Activated T-helper 2 cell treated with anti-CD3 and anti-CD28 coated beads, Interferon-gamma antibody, Interleukin-2, Interleukin-4, amounts not matched to agents 10 μg/mL and 5 μg/mL and 100 μg/mL, durations not matched to agents 14 hours and 24 hours and 36 hours (primary cell): ENCODE data around the gene MLLT3. TPM values are rescaled to one million over a fixed set of nuclear protein-coding genes. Genes with fewer than 3 reads are reported as not detected.

ENCODE experiments used
- DNase-seq: peaks from one replicate; pipeline ENCODE4 v3.0.0; 2021; ENCODE audit warnings: low spot score
- H3K27ac Mint-ChIP-seq: one replicate; pipeline ENCODE4 v1.8.0; 2021; ENCODE audit warnings: mixed read lengths
- H3K27me3 Mint-ChIP-seq: one replicate; pipeline ENCODE4 v1.8.0; 2021; ENCODE audit warnings: low read depth, mixed read lengths
- H3K36me3 Mint-ChIP-seq: one replicate; pipeline ENCODE4 v1.8.0; 2021; ENCODE audit warnings: low read depth, mixed read lengths
- H3K4me1 Mint-ChIP-seq: one replicate; pipeline ENCODE4 v1.8.0; 2021; ENCODE audit warnings: low read depth, mixed read lengths
- H3K4me3 Mint-ChIP-seq: one replicate; pipeline ENCODE4 v1.8.0; 2021; ENCODE audit warnings: low read depth, mild to moderate bottlenecking, moderate library complexity, mixed read lengths
- H3K9me3 Mint-ChIP-seq: one replicate; pipeline ENCODE4 v1.8.0; 2021; ENCODE audit warnings: mixed read lengths
- intact Hi-C: fragments of 100-400 bp; cut with micrococcal nuclease; formaldehyde crosslinking; loops from one replicate; pipeline ENCODE4 v1.15.1; 2023
- total RNA-seq: library from RNA; stranded (reverse); gene quantifications from 2 replicates; pipeline ENCODE4 v1.2.3, GENCODE V29; 2022

The MLLT3 gene
- total RNA-seq, 1 donor from 2014 or later: 22.4 TPM

- Mint-ChIP-seq H3K4me1 (peaks cover 20% of the 10 kb centered on the region), H3K27me3 (no peaks in the 10 kb centered on the region)
These were observed 82.0 kb downstream of the MLLT3 start for GRCh38 chr9:20540169-20540863.

DNA sequence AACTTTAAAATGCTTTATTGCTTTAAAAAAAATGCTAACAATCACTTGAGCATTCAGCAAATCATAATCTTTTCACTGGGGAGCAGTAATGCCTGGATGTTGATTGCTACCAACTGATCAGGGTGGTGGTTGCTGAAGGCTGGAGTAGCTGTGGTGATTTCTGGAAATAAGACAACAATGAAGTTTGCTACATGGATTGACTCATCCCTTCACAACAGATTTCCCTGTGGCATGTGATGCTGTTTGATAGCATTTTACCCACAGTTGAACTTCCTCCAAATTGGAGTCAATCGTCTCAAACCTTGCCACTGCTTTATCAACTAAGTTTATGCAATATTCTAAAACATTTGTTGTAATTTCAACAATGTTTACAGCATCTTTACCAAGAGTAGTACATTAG is 83.3 kb downstream of the MLLT3 start:
- Mint-ChIP-seq H3K27me3 (no peaks in the 10 kb centered on the region), H3K9me3 (peaks cover 35% of the 10 kb centered on the region), H3K4me3 (no peak overlapping the region), H3K4me1 (peaks cover 19% of the 10 kb centered on the region), H3K27ac (no peak overlapping the region), H3K36me3 (peaks cover 47% of the 10 kb centered on the region)
- intact Hi-C loops: no loop called here
- DNase-seq: no peak

More at GRCh38 chr9:20540169-20540863, 82.0 kb downstream of the MLLT3 start:
- Mint-ChIP-seq H3K4me3 (no peak overlapping the region), H3K27ac (no peak overlapping the region), H3K9me3 (peaks cover 35% of the 10 kb centered on the region), H3K36me3 (peaks cover 51% of the 10 kb centered on the region)
- intact Hi-C loops: no loop called here
- no peak for DNase-seq

DNA sequence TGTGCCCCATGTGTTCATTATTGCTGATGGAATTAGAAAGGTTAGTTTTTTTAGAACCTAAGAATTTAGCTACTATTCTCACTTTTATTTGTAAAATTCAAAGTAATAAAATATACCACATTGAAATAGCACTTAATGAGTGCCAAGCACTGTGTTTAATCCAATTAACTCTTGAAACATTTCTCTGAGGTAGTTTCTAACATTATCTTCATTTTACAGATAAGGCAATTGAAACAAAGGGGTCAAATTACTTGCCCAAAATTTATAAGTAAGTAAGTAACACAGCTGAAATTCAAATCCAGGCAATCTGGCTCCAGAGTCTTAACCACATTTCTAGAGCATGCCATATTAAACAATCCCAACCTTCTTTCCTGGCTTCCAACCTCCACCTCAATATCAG is 84.2 kb downstream of the MLLT3 start:
- Mint-ChIP-seq H3K9me3 (peaks cover 35% of the 10 kb centered on the region), H3K27ac (no peak overlapping the region), H3K27me3 (no peaks in the 10 kb centered on the region), H3K4me1 (peaks cover 15% of the 10 kb centered on the region), H3K4me3 (no peak overlapping the region), H3K36me3 (peaks cover 46% of the 10 kb centered on the region)
- DNase-seq: no peak
- intact Hi-C loops: no loop called here

DNA sequence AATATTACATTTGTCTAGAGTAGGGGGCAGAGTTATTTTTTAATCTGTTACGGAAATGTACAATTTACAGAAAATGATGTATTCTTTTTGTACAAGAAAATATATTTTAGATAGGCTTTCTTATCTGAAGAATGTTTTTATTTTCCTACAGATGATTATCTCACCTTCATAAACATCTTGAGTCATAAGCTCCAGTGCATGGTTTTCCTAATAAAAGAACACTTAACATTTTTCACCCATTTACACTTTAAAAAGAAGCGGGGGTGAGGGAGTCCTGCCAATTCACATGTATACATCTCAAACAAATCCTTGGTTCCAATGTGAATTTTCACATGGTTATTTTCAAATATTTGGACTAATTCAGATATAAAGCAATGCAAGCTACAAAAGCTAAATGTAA is 85.0 kb downstream of the MLLT3 start:
- Mint-ChIP-seq H3K27me3 (no peaks in the 10 kb centered on the region), H3K4me3 (no peak overlapping the region), H3K36me3 (peaks cover 38% of the 10 kb centered on the region), H3K9me3 (peaks cover 32% of the 10 kb centered on the region), H3K4me1 (peaks cover 8% of the 10 kb centered on the region), H3K27ac (no peak overlapping the region)
- intact Hi-C loops: no loop called here
- no peak for DNase-seq

DNA sequence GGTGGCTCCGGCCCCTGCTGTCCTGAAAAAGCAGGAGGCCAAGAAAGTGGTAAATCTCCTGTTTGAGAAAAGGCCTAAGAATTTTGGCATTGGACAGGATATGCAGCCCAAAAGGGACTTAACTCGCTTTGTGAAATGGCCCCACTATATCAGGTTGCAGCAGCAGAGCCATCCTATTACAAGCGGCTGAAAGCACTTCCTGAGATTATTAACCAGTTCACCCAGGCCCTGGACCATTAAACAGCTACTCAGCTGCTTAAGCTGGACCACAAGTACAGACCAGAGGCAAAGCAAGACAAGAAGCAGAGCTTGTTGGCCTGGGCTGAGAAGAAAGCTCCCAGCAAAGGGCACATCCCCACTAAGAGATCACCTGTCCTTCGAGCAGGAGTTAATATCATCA is 89.7 kb downstream of the MLLT3 start:
- Mint-ChIP-seq H3K4me3 (no peak overlapping the region), H3K27ac (no peak overlapping the region), H3K36me3 (peaks cover 6% of the 10 kb centered on the region), H3K4me1 (peaks cover 35% of the 10 kb centered on the region), H3K27me3 (no peaks in the 10 kb centered on the region), H3K9me3 (no peaks in the 10 kb centered on the region)
- intact Hi-C loops: no loop called here
- DNase-seq: no peak

DNA sequence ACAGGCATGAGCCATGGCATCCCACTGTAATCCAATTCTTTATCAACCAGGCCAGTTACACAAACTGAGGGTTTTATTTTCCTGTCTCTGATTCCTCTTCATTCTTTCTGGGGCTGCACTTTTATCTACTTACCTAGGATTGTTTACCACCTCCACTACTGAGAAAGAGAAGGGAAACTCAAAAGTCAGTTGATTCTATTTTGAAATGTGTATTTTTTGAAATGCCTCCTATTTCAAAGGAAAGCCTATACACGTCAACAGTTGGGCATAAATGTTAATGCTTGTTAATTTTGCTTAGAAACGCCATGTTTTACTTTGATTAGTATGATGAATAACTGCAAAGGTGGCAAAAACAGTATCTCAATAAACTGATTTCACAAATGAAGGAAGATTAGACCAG is 92.5 kb downstream of the MLLT3 start:
- Mint-ChIP-seq H3K4me1 (peaks cover 46% of the 10 kb centered on the region), H3K27me3 (no peaks in the 10 kb centered on the region), H3K9me3 (no peaks in the 10 kb centered on the region), H3K27ac (no peak overlapping the region), H3K4me3 (no peak overlapping the region), H3K36me3 (peaks cover 6% of the 10 kb centered on the region)
- intact Hi-C loops: loop anchor here (2.0 kb wide), 1 partner anchor 23 kb away; no protein-coding TSS in a partner anchor
- no peak for DNase-seq

GRCh38 chr9:20528253-20528652 is 94.0 kb downstream of the MLLT3 start:
- Mint-ChIP-seq H3K36me3 (peaks cover 3% of the 10 kb centered on the region), H3K27ac (no peak overlapping the region), H3K27me3 (no peaks in the 10 kb centered on the region), H3K9me3 (no peaks in the 10 kb centered on the region), H3K4me1 (peaks cover 57% of the 10 kb centered on the region), H3K4me3 (no peak overlapping the region)
- intact Hi-C loops: loop anchor here (2.0 kb wide), 1 partner anchor 25 kb away; no protein-coding TSS in a partner anchor
- DNase-seq: no peak

DNA sequence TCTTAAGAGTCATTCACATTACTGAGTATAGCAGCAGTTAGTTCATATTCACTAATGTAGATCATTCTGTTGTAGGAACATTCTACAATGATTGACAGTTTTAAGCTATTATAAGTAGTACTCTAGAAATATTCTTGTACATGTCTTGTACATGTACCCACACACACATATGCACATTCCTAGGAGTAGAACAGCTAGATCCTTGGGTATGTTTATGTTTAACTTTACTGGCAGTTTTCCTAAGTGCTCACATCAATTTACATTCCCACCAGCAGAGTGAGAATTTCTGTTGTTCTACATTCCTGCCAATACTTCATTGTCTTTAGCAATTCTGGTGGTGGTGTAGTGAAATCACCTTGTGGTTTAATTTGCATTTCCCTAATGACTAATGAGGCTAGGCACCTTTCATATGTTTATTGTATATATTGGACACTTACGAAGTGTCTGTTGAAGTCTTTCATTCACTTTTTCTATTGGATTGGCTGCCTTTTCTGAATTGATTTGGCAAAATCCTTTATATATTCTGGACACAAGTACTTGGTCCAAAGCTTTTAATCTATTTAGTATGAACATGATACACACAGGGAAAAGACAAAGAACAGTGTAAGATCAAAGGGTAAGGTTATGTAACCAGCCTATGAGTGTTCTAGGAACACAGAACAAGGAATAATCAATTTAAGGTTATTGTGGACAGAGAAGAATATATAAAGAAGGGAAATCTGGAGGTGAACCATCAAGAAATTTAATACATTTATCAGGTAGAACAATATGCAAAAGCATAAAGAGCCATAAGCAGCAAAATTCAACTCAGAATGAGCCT is 95.6 kb downstream of the MLLT3 start:
- DNase-seq: no peak
- Mint-ChIP-seq H3K9me3 (no peaks in the 10 kb centered on the region), H3K36me3 (peaks cover 7% of the 10 kb centered on the region), H3K27me3 (no peaks in the 10 kb centered on the region), H3K4me1 (peaks cover 64% of the 10 kb centered on the region), H3K4me3 (no peak overlapping the region), H3K27ac (no peak overlapping the region)
- intact Hi-C loops: no loop called here

- DNase-seq: no peak
- peaks cover 64% of the 10 kb centered on the region for H3K4me1 Mint-ChIP-seq
- no peaks in the 10 kb centered on the region for H3K27me3 Mint-ChIP-seq
- peaks cover 7% of the 10 kb centered on the region for H3K36me3 Mint-ChIP-seq
- H3K27ac Mint-ChIP-seq: no peak overlapping the region
- H3K9me3 Mint-ChIP-seq: no peaks in the 10 kb centered on the region
- no peak overlapping the region for H3K4me3 Mint-ChIP-seq
- intact Hi-C loops: no loop called here
These were observed 97.5 kb downstream of the MLLT3 start for GRCh38 chr9:20524776-20525175.

DNA sequence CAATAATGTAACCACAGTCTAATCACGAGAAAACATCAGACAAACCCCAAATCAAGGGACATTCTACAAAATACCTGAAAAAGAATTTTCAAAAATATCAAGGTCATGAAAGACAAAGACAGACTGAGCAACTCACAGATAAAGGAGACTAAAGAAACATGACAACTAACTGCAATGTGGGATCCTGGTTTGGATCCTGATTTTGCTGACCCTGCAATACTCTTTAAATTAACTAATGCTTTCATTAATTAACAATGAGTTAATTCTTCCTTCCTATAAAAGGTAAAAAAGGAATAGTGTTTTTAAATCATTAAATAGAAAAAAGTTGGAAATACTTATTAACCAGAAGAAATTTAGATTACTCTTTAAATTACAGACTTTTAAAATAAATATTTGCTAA is 103.6 kb downstream of the MLLT3 start:
- H3K27me3 Mint-ChIP-seq: no peaks in the 10 kb centered on the region
- H3K9me3 Mint-ChIP-seq: no peaks in the 10 kb centered on the region
- peaks cover 18% of the 10 kb centered on the region for H3K36me3 Mint-ChIP-seq
- H3K27ac Mint-ChIP-seq: no peak overlapping the region
- H3K4me3 Mint-ChIP-seq: no peak overlapping the region
- H3K4me1 Mint-ChIP-seq: peaks cover 47% of the 10 kb centered on the region
- DNase-seq: no peak
- intact Hi-C loops: no loop called here

DNA sequence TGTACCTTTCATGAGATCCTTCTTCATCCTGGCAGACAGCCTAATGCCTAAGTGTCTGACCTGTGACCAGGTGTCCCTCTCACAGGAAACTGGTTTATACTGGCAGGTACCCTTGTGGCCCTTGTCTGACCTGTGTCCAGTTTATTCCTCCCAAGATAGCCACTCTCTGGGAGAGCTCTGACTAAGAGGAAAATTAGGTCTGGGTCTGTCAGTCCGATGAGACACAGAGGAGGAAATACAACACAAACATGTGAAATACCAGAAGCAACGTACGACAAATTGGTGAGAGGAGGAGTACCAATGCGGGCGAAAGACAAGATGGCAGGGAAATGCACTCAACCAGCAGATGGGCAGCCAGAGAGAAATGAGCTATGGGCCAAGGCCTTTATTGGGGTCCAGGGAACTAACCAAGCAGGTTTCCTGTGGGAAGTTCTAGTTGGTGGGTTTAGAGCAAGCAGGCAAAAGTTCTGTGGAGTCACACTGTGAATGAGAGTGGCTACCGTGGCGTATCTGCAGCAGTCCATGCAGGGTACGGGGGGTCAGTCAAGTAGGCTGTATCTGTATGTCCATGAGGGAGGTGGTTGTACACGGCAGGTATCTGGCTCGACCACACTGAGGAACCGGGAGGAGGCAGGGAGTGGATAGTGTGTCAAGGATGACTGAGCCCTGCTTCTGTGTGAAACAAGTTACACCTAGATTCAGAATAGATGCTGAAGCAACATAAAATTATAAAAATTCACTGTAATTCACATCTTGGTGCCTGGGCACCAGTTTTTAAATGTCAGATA is 109.0 kb downstream of the MLLT3 start:
- H3K4me3 Mint-ChIP-seq: no peak overlapping the region
- DNase-seq: no peak
- H3K9me3 Mint-ChIP-seq: no peaks in the 10 kb centered on the region
- intact Hi-C loops: no loop called here
- H3K4me1 Mint-ChIP-seq: peaks cover 64% of the 10 kb centered on the region
- peaks cover 22% of the 10 kb centered on the region for H3K36me3 Mint-ChIP-seq
- H3K27me3 Mint-ChIP-seq: no peaks in the 10 kb centered on the region
- H3K27ac Mint-ChIP-seq: peak overlapping the region; percentile 47

DNA sequence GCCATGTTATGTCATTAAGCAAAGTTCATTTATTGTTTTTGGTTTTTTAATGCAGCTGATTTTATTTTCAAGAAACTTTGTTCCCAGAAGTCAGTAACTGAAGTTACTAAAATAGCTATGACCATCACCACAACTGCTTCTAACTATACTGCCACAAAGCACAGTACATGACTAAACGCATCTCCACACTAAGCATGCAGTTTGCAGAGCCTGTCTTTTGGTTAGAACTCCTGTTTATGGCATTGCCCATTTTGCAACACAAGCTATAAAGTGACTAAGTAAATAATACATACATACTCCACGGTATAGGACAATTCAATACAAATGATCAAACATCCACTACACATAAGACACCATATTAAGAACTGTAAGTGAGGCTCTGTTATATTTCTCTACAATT is 109.7 kb downstream of the MLLT3 start:
- H3K27ac Mint-ChIP-seq: no peak overlapping the region
- H3K4me3 Mint-ChIP-seq: no peak overlapping the region
- peaks cover 22% of the 10 kb centered on the region for H3K36me3 Mint-ChIP-seq
- H3K27me3 Mint-ChIP-seq: no peaks in the 10 kb centered on the region
- intact Hi-C loops: no loop called here
- H3K9me3 Mint-ChIP-seq: no peaks in the 10 kb centered on the region
- peaks cover 71% of the 10 kb centered on the region for H3K4me1 Mint-ChIP-seq
- DNase-seq: no peak
